Right ventricle myocardium superior (tissue), 1 donor: ENCODE data around the gene PRMT9. TPM values are rescaled to one million over a fixed set of nuclear protein-coding genes. Genes with fewer than 3 reads are reported as not detected.

Experiments
- ATAC-seq: fragments of 200-7000 bp; cut with Tn5 transposase; one replicate; pipeline ENCODE4 v1.9.1; 2020; ENCODE audit warnings: mild to moderate bottlenecking; ENCODE audit not compliant: poor library complexity
- DNase-seq: peaks from one replicate; pipeline ENCODE4 v3.0.0-alpha.2; 2020
- intact Hi-C: fragments of 100-400 bp; cut with DNase I; formaldehyde crosslinking; loops from one replicate; pipeline ENCODE4 v1.11.2; 2022
- total RNA-seq: library from RNA; stranded (reverse); fragmentation: NEBNext Ultra II Directional; extraction: Animal tissue kit (Norgen Biotek cat#: 25700); gene quantifications from one replicate; pipeline ENCODE4 v1.2.1, GENCODE V29; 2021
- donor health status: DM: no; HTN: yes; CAD: no; lungs with severe emphysema.

Gene PRMT9
- total RNA-seq, 1 donor from 2014 or later, result 5.3 TPM

GRCh38 chr4:147633113-147633512 is 50.9 kb downstream of the PRMT9 start:
- DNase-seq (no peak), ATAC-seq (no peak)
- intact Hi-C loops, result no loop called here

GRCh38 chr4:147629783-147630730 is 53.9 kb downstream of the PRMT9 start:
- DNase-seq (no peak), ATAC-seq (no peak)
- intact Hi-C loops, result no loop called here

GRCh38 chr4:147628415-147628814 is 55.5 kb downstream of the PRMT9 start:
- ATAC-seq (no peak), DNase-seq (no peak)
- intact Hi-C loops, result no loop called here

- intact Hi-C loops, result no loop called here
These were observed 57.1 kb downstream of the PRMT9 start for GRCh38 chr4:147626903-147627302.

GRCh38 chr4:147625733-147626132 is 58.2 kb downstream of the PRMT9 start:
- DNase-seq, result no peak
- intact Hi-C loops, result no loop called here
- no peak for ATAC-seq

More at GRCh38 chr4:147626903-147627302, 57.1 kb downstream of the PRMT9 start:
- ATAC-seq (no peak), DNase-seq (no peak)

GRCh38 chr4:147620315-147620714 is 63.6 kb downstream of the PRMT9 start:
- intact Hi-C loops, result no loop called here
- DNase-seq, result no peak
- ATAC-seq, result no peak

GRCh38 chr4:147617841-147618691 is 65.9 kb downstream of the PRMT9 start:
- intact Hi-C loops, result no loop called here
- ATAC-seq, result no peak

GRCh38 chr4:147617173-147617840 is 66.7 kb downstream of the PRMT9 start, which contains the start of gene TMEM184C:
Gene TMEM184C, plus strand, starts transcription at chr4:147617397. Its CDS starts 560 bp downstream, at chr4:147617957.
- intact Hi-C loops, result no loop called here
- peak; percentile 100 for ATAC-seq
- DNase-seq, result peak; percentile 99

More at GRCh38 chr4:147617841-147618691, 65.9 kb downstream of the PRMT9 start:
- DNase-seq, result no peak

GRCh38 chr4:147616849-147617172 is 67.2 kb downstream of the PRMT9 start:
- intact Hi-C loops, result no loop called here
- DNase-seq, result no peak
- peak; percentile 24 for ATAC-seq

- ATAC-seq (no peak), DNase-seq (no peak)
- intact Hi-C loops, result no loop called here
These were observed 73.3 kb downstream of the PRMT9 start for GRCh38 chr4:147610686-147611085.

- intact Hi-C loops, result no loop called here
- ATAC-seq (no peak), DNase-seq (no peak)
These were observed 76.5 kb downstream of the PRMT9 start for GRCh38 chr4:147607471-147607870.

- no peak for DNase-seq
- intact Hi-C loops, result no loop called here
- no peak for ATAC-seq
These were observed 78.5 kb downstream of the PRMT9 start for GRCh38 chr4:147605499-147605898.

GRCh38 chr4:147599769-147600168 is 84.2 kb downstream of the PRMT9 start:
- intact Hi-C loops, result no loop called here
- ATAC-seq (no peak), DNase-seq (no peak)

- intact Hi-C loops, result no loop called here
- ATAC-seq, result no peak
- DNase-seq, result no peak
These were observed 84.8 kb downstream of the PRMT9 start for GRCh38 chr4:147599206-147599605.

- no peak for ATAC-seq
- no peak for DNase-seq
- intact Hi-C loops, result no loop called here
These were observed 86.4 kb downstream of the PRMT9 start for GRCh38 chr4:147597561-147597960.

GRCh38 chr4:147596981-147597380 is 87.0 kb downstream of the PRMT9 start:
- intact Hi-C loops, result no loop called here
- ATAC-seq, result no peak
- DNase-seq, result no peak

GRCh38 chr4:147596377-147596776 is 87.6 kb downstream of the PRMT9 start:
- ATAC-seq, result no peak
- intact Hi-C loops, result no loop called here
- no peak for DNase-seq

GRCh38 chr4:147594578-147594977 is 89.4 kb downstream of the PRMT9 start:
- intact Hi-C loops, result loop anchor here (5.0 kb wide), 1 partner anchor 432 kb away; no protein-coding TSS in a partner anchor
- DNase-seq (no peak), ATAC-seq (no peak)

GRCh38 chr4:147594107-147594506 is 89.9 kb downstream of the PRMT9 start:
- no peak for DNase-seq
- intact Hi-C loops, result loop anchor here (5.0 kb wide), 1 partner anchor 432 kb away; no protein-coding TSS in a partner anchor
- no peak for ATAC-seq
